Lower leg skin (tissue), 3 donors: Measurements from ENCODE around the gene KCNMB4.

Source experiments
- CTCF ChIP-seq, 3 donors: fragments of 450-650 bp; IDR thresholded peaks; one replicate each; pipeline ENCODE4 v1.5.1; 2016; ENCODE audit warnings: antibody characterized with exemption in 3 of 3, mild to moderate bottlenecking in 3 of 3, moderate library complexity in 2 of 3
- POLR2A ChIP-seq, 2 donors: fragments of 450-650 bp; IDR thresholded peaks; one replicate each; pipeline ENCODE4 v1.6.1; 2016 to 2017; ENCODE audit warnings: antibody characterized with exemption in 2 of 2, mild to moderate bottlenecking in 1 of 2, moderate library complexity in 1 of 2

- TF ChIP-seq CTCF (IDR thresholded peaks at IDR 0.05), result no peak
- no peak for TF ChIP-seq POLR2A (IDR thresholded peaks at IDR 0.05)
Measured at GRCh38 chr12:70467918-70468733, 102.0 kb downstream of the KCNMB4 start.
